LNCAP (cell line): Measurements from ENCODE around the gene TMEM41A.

Experiments used
- CTCF ChIP-seq: fragments of 450-650 bp; IDR thresholded peaks from 2 replicates; pipeline ENCODE4 v1.5.1; 2017; ENCODE audit warnings: mild to moderate bottlenecking

The TMEM41A gene

GRCh38 chr3:185508335-185508991 is 9.6 kb upstream of the TMEM41A start:
- TF ChIP-seq CTCF = no peak

GRCh38 chr3:185507883-185508282 is 9.0 kb upstream of the TMEM41A start:
- no peak for TF ChIP-seq CTCF

GRCh38 chr3:185504636-185505035 is 5.8 kb upstream of the TMEM41A start:
- TF ChIP-seq CTCF = no peak

- TF ChIP-seq CTCF = no peak
Measured at GRCh38 chr3:185503521-185503920, 4.7 kb upstream of the TMEM41A start.

- no peak for TF ChIP-seq CTCF
Measured at GRCh38 chr3:185502987-185503386, 4.2 kb upstream of the TMEM41A start.

GRCh38 chr3:185490241-185490640 is 8.6 kb downstream of the TMEM41A start:
- no peak for TF ChIP-seq CTCF

GRCh38 chr3:185489462-185489861 is 9.4 kb downstream of the TMEM41A start:
- no peak for TF ChIP-seq CTCF

GRCh38 chr3:185488465-185488864 is 10.4 kb downstream of the TMEM41A start:
- TF ChIP-seq CTCF = no peak
